Measurements from ENCODE around the gene C2orf92. TPM values are rescaled to one million over a fixed set of nuclear protein-coding genes. Genes with fewer than 3 reads are reported as not detected.

The C2orf92 gene
- total RNA-seq, 1 experiment from 2014 or later = 11.2 TPM

DNA sequence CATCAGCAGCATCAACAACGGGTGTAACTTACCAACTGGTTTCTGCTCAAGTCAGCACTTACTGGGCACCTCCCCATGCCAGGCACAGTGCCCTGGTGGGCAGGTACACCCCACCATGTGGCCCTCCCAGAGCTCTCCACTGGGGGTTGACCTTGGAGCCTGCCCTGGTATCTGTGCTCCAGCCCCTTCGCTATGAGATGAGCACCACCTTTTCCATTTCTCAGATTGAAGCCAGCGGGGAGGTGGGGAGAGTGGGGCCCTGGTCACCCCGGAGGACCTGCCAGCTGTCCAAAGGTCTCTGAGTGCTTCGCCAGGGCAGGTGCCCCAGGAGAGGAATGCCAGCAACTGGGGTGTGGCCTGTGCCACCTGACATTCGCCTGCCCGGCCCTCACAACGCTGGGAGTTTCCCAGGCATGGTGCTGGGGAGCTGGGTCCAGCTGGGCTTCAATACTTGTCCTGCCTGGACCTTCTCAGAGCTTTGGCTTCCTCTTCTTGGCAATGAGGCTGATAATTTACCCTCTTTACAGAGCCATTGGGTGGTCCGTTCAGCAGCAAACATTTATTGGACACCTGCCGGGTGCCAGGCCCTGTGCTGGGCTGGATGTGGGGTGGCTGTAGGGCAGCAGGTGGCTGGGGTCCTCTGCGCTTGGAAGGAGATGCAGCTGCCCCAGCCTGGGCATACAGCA lies 38.0 kb downstream of the C2orf92 start:
- DNase-seq = no peak
- ChIA-PET POLR2A (ENCODE audit: unreplicated experiment) (no interaction called here), CTCF (no interaction called here)
- Histone ChIP-seq H3K27ac (no peak overlapping the region), H2AFZ (no peak overlapping the region), H3K9me2 (ENCODE audit: insufficient read depth) (no peaks in the 10 kb centered on the region), H3K4me1 (replicated peaks; ENCODE audit: insufficient read depth) (0 out of 2 replicates have a peak, but pooled peaks cover 5% of the 10 kb centered on the region), H3F3A (ENCODE audit: insufficient read depth, low read depth) (no peaks in the 10 kb centered on the region), H4K20me1 (ENCODE audit: insufficient read depth) (no peaks in the 10 kb centered on the region), H3K27me3 (ENCODE audit: insufficient read depth, low read depth) (peaks cover 19% of the 10 kb centered on the region; the same call in 1 of the 2 replicates), H3K9me3 (ENCODE audit: insufficient read depth, low read depth) (no peaks in the 10 kb centered on the region), H3K79me2 (ENCODE audit: low read depth) (no peaks in the 10 kb centered on the region), H3K4me3 (no peak overlapping the region), H3K36me3 (ENCODE audit: low read depth) (no peaks in the 10 kb centered on the region), H3K4me2 (no peak overlapping the region)
- BruUV-seq (replicated peaks) = no TSS peak
- intact Hi-C loops (cut with micrococcal nuclease; ENCODE audit: unreplicated experiment) = no loop called here
- no peak for TF ChIP-seq EZH2 (IDR thresholded peaks at IDR 0.05; ENCODE audit: low read depth)
- TF ChIP-seq, protein P1, sequence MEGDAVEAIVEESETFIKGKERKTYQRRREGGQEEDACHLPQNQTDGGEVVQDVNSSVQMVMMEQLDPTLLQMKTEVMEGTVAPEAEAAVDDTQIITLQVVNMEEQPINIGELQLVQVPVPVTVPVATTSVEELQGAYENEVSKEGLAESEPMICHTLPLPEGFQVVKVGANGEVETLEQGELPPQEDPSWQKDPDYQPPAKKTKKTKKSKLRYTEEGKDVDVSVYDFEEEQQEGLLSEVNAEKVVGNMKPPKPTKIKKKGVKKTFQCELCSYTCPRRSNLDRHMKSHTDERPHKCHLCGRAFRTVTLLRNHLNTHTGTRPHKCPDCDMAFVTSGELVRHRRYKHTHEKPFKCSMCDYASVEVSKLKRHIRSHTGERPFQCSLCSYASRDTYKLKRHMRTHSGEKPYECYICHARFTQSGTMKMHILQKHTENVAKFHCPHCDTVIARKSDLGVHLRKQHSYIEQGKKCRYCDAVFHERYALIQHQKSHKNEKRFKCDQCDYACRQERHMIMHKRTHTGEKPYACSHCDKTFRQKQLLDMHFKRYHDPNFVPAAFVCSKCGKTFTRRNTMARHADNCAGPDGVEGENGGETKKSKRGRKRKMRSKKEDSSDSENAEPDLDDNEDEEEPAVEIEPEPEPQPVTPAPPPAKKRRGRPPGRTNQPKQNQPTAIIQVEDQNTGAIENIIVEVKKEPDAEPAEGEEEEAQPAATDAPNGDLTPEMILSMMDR (conservative IDR thresholded peaks at IDR 0.05) = no peak

DNA sequence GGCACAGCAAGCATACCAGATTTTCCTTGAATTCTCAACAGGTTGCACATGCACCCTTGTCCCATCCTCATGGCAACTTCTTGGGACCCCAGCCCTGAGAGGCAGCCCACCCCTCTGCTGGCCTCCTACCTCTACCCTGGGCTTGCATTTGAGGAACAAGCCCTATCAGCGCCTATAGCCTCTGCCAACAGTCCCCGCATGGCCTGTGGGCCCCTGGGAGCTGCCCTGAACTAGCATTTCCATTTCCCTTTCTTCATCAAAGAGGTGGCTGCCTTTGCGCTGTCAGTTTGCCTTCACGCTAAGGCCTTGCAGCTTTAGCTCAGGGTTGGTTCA lies 38.5 kb downstream of the C2orf92 start:
- 0 out of 2 replicates have a peak, but pooled peaks cover 5% of the 10 kb centered on the region for H3K4me1 ChIP-seq (replicated peaks; ENCODE audit: insufficient read depth)
- CTCF ChIA-PET = interaction anchor here (1.3 kb wide), 1 partner anchor 8 kb away, joined by 3 read pairs; no protein-coding TSS in a partner anchor
- TF ChIP-seq, protein P1 (conservative IDR thresholded peaks at IDR 0.05) = no peak
- no peak for TF ChIP-seq EZH2 (IDR thresholded peaks at IDR 0.05; ENCODE audit: low read depth)

DNA sequence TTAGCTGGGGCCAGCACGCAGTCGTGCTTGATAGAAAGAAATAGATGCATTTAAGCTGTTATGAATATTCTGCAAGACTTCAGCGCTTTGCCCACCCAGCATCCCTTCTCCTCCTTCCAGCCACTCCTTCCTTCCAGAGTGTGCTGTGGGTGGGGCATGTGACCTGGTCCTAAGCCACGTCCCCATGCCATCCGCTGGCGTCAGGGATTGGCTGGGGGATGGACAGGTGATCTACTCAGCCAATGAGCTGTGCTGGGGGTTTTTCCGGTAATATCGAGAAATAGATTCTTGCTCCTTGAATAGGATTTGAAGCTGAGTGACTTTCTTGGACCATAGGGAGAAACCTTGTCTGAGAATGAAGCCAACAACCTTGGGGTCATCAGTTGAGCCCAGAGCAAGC lies 39.1 kb downstream of the C2orf92 start:
- no peaks in the 10 kb centered on the region for H3K9me3 ChIP-seq (ENCODE audit: insufficient read depth, low read depth)
- no peak overlapping the region for H3K4me3 ChIP-seq
- no peak for DNase-seq
- POLR2A ChIA-PET (ENCODE audit: unreplicated experiment) = interaction anchor here (0.5 kb wide), 1 partner anchor 1321 kb away, joined by 8 read pairs; no protein-coding TSS in a partner anchor
- no peaks in the 10 kb centered on the region for H3K79me2 ChIP-seq (ENCODE audit: low read depth)
- H3K36me3 ChIP-seq (ENCODE audit: low read depth) = no peaks in the 10 kb centered on the region
- 0 out of 2 replicates have a peak, but pooled peaks cover 5% of the 10 kb centered on the region for H3K4me1 ChIP-seq (replicated peaks; ENCODE audit: insufficient read depth)
- H3K27me3 ChIP-seq (ENCODE audit: insufficient read depth, low read depth) = peaks cover 19% of the 10 kb centered on the region; the same call in 1 of the 2 replicates
- no peaks in the 10 kb centered on the region for H3F3A ChIP-seq (ENCODE audit: insufficient read depth, low read depth)
- H3K27ac ChIP-seq = no peak overlapping the region
- CTCF ChIA-PET = interaction anchor here (1.3 kb wide), 1 partner anchor 9 kb away, joined by 3 read pairs; no protein-coding TSS in a partner anchor
- intact Hi-C loops (cut with micrococcal nuclease; ENCODE audit: unreplicated experiment) = no loop called here
- H3K9me2 ChIP-seq (ENCODE audit: insufficient read depth) = no peaks in the 10 kb centered on the region
- H2AFZ ChIP-seq = no peak overlapping the region
- H3K4me2 ChIP-seq = no peak overlapping the region
- H4K20me1 ChIP-seq (ENCODE audit: insufficient read depth) = no peaks in the 10 kb centered on the region
- BruUV-seq (replicated peaks) = no TSS peak
- no peak for TF ChIP-seq EZH2 (IDR thresholded peaks at IDR 0.05; ENCODE audit: low read depth)
- TF ChIP-seq, protein P1 (conservative IDR thresholded peaks at IDR 0.05) = no peak

More for the DNA sequence above, 38.5 kb downstream of the C2orf92 start:
- Histone ChIP-seq H4K20me1 (ENCODE audit: insufficient read depth) (no peaks in the 10 kb centered on the region), H3K9me3 (ENCODE audit: insufficient read depth, low read depth) (no peaks in the 10 kb centered on the region), H3K9me2 (ENCODE audit: insufficient read depth) (no peaks in the 10 kb centered on the region), H3K27ac (no peak overlapping the region), H3K4me2 (no peak overlapping the region), H3K79me2 (ENCODE audit: low read depth) (no peaks in the 10 kb centered on the region), H3K36me3 (ENCODE audit: low read depth) (no peaks in the 10 kb centered on the region), H3K4me3 (no peak overlapping the region), H3F3A (ENCODE audit: insufficient read depth, low read depth) (no peaks in the 10 kb centered on the region), H3K27me3 (ENCODE audit: insufficient read depth, low read depth) (peaks cover 19% of the 10 kb centered on the region; the same call in 1 of the 2 replicates), H2AFZ (no peak overlapping the region)
- POLR2A ChIA-PET (ENCODE audit: unreplicated experiment) = no interaction called here
- BruUV-seq (replicated peaks) = no TSS peak
- intact Hi-C loops (cut with micrococcal nuclease; ENCODE audit: unreplicated experiment) = no loop called here
- DNase-seq = no peak
